Measurements from ENCODE around the gene DTNA. TPM values are rescaled to one million over a fixed set of nuclear protein-coding genes. Genes with fewer than 3 reads are reported as not detected.

Gene DTNA
- polyA plus RNA-seq, 1 donor (not counting 4 experiments of a cell fraction or from before 2014, with no cell fraction given), result 0.81 TPM

DNA sequence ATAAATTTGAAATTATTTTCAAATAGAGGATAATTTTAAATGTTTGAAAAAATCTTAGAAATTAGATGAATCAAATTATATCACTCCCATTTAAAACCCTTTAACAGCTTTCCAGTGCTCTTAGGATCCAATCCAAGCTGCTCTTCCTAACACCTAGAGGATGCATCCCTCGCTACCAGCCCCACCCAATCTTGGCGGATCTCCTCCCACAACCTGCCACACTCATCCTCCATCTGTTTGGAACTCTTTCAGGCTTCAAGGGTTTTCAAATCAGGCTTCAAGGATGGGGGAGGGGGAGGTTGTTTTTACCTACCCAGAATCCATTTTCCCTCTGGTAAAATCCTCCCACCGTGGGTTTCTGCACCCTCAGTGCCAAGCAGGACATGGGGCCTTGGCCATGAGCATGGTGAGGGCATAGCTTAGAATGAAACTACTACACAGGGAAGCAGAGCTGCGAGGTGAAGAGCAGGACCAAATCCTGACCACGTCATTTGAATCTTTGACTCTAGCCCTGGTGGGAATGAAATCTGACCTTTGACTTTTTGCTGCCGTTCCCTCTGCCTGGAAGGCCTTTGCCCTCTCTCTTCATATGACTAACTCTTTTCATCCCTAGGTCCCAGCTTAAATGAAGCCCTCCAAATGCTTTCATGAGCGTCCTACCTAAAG is 218.1 kb downstream of the DTNA start:
- dilution Hi-C loops (cut with MboI; ENCODE audit: extremely low pct_ligation_motif_present, low sequenced_read_pairs), result no loop called here
- H3K9ac ChIP-seq (ENCODE audit: control insufficient read depth, extremely low read depth, insufficient read depth, low read length), result no peak overlapping the region
- no peak overlapping the region for H3K27ac ChIP-seq (ENCODE audit: control insufficient read depth, insufficient read depth, low read length)
- no peaks in the 10 kb centered on the region for H3K79me2 ChIP-seq (ENCODE audit: control insufficient read depth, insufficient read depth, low read length)
- no peak overlapping the region for H2AFZ ChIP-seq (ENCODE audit: control insufficient read depth, low read length)
- FAIRE-seq, result no peak
- no peaks in the 10 kb centered on the region for H3K36me3 ChIP-seq (ENCODE audit: control insufficient read depth in 2 of 2, extremely low read depth in 1 of 2, insufficient read depth in 2 of 2, low read length in 2 of 2)
- DNase-seq (ENCODE audit: low read depth, low spot score), result no peak
- no peaks in the 10 kb centered on the region for H3K27me3 ChIP-seq (ENCODE audit: control insufficient read depth, extremely low read depth, insufficient read depth, low read length)
- H3K4me2 ChIP-seq (ENCODE audit: control insufficient read depth, extremely low read depth, insufficient read depth, low read depth, low read length), result no peak overlapping the region
- H3K4me1 ChIP-seq (ENCODE audit: control insufficient read depth, extremely low read depth, insufficient read depth, low read length), result no peaks in the 10 kb centered on the region
- no peak for TF ChIP-seq EZH2 (IDR thresholded peaks at IDR 0.05; ENCODE audit: low read length)
- TF ChIP-seq, protein P1, sequence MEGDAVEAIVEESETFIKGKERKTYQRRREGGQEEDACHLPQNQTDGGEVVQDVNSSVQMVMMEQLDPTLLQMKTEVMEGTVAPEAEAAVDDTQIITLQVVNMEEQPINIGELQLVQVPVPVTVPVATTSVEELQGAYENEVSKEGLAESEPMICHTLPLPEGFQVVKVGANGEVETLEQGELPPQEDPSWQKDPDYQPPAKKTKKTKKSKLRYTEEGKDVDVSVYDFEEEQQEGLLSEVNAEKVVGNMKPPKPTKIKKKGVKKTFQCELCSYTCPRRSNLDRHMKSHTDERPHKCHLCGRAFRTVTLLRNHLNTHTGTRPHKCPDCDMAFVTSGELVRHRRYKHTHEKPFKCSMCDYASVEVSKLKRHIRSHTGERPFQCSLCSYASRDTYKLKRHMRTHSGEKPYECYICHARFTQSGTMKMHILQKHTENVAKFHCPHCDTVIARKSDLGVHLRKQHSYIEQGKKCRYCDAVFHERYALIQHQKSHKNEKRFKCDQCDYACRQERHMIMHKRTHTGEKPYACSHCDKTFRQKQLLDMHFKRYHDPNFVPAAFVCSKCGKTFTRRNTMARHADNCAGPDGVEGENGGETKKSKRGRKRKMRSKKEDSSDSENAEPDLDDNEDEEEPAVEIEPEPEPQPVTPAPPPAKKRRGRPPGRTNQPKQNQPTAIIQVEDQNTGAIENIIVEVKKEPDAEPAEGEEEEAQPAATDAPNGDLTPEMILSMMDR (optimal IDR thresholded peaks at IDR 0.05 in 1 of 3, IDR thresholded peaks at IDR 0.05 in 1 of 3, conservative IDR thresholded peaks at IDR 0.05 in 1 of 3; ENCODE audit: extremely low read depth in 1 of 3, insufficient read depth in 2 of 3, low read length in 3 of 3), result no peak
- H3K4me3 ChIP-seq (ENCODE audit: control insufficient read depth in 2 of 3, extremely low read depth in 1 of 3, insufficient read depth in 2 of 3, low read depth in 1 of 3, low read length in 3 of 3), result no peak overlapping the region
- no peaks in the 10 kb centered on the region for H3K9me3 ChIP-seq (ENCODE audit: control insufficient read depth, low read depth, low read length)
- H4K20me1 ChIP-seq (ENCODE audit: control insufficient read depth, extremely low read depth, insufficient read depth, low read length), result no peaks in the 10 kb centered on the region
- no peaks in the 10 kb centered on the region for H3K9me1 ChIP-seq (ENCODE audit: control insufficient read depth, extremely low read depth, insufficient read depth, low read length)

DNA sequence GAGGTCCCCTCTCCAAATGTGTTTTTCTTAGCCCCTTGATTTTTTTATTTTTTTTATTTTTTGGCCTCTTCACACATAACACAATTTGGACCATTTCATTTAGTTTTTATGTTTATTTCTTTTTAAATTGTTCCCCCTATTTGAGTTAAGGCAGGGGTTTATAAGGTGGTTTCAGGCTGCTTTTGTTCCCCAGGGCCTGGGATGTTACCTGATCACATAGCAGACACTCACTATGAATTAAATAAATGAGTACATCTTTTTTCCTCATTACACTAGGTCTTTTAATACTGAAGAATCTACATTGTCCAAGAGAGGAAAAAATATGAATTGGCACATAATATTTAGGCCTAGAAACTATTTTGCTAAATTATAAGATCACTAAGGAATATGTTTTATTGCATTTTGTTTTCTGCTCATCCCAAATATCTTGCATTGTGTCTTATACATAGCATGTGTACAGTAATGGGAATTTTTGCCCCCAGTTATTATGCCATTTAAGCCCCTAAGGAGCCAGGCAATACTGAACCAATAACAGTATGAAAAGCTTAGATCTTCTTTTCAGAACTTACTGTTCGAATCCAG is 218.7 kb downstream of the DTNA start:
- dilution Hi-C loops (cut with MboI; ENCODE audit: extremely low pct_ligation_motif_present, low sequenced_read_pairs), result no loop called here
- Histone ChIP-seq H3K4me1 (ENCODE audit: control insufficient read depth, extremely low read depth, insufficient read depth, low read length) (no peaks in the 10 kb centered on the region), H3K9me3 (ENCODE audit: control insufficient read depth, low read depth, low read length) (no peaks in the 10 kb centered on the region), H3K79me2 (ENCODE audit: control insufficient read depth, insufficient read depth, low read length) (no peaks in the 10 kb centered on the region), H3K27ac (ENCODE audit: control insufficient read depth, insufficient read depth, low read length) (no peak overlapping the region), H3K4me2 (ENCODE audit: control insufficient read depth, extremely low read depth, insufficient read depth, low read depth, low read length) (no peak overlapping the region), H3K36me3 (ENCODE audit: control insufficient read depth in 2 of 2, extremely low read depth in 1 of 2, insufficient read depth in 2 of 2, low read length in 2 of 2) (no peaks in the 10 kb centered on the region), H3K4me3 (ENCODE audit: control insufficient read depth in 2 of 3, extremely low read depth in 1 of 3, insufficient read depth in 2 of 3, low read depth in 1 of 3, low read length in 3 of 3) (no peak overlapping the region), H3K27me3 (ENCODE audit: control insufficient read depth, extremely low read depth, insufficient read depth, low read length) (no peaks in the 10 kb centered on the region), H4K20me1 (ENCODE audit: control insufficient read depth, extremely low read depth, insufficient read depth, low read length) (no peaks in the 10 kb centered on the region), H3K9me1 (ENCODE audit: control insufficient read depth, extremely low read depth, insufficient read depth, low read length) (no peaks in the 10 kb centered on the region), H2AFZ (ENCODE audit: control insufficient read depth, low read length) (no peak overlapping the region), H3K9ac (ENCODE audit: control insufficient read depth, extremely low read depth, insufficient read depth, low read length) (no peak overlapping the region)
- DNase-seq (ENCODE audit: low read depth, low spot score) (no peak), FAIRE-seq (no peak)
- TF ChIP-seq EZH2 (IDR thresholded peaks at IDR 0.05; ENCODE audit: low read length), result no peak
- TF ChIP-seq, protein P1 (optimal IDR thresholded peaks at IDR 0.05 in 1 of 3, IDR thresholded peaks at IDR 0.05 in 1 of 3, conservative IDR thresholded peaks at IDR 0.05 in 1 of 3; ENCODE audit: extremely low read depth in 1 of 3, insufficient read depth in 2 of 3, low read length in 3 of 3), result no peak
